ENCODE data around the gene MAP3K2.

MAP3K2 gene

GRCh38 chr2:127419448-127420038 is 31.8 kb upstream of the MAP3K2 start:
- TF ChIP-seq CTCF (conservative IDR thresholded peaks at IDR 0.05), result no peak
- TF ChIP-seq ZFX (IDR thresholded peaks at IDR 0.05), result no peak
- no peak overlapping the region for H3K27ac ChIP-seq

GRCh38 chr2:127419112-127419430 is 31.3 kb upstream of the MAP3K2 start:
- no peak for TF ChIP-seq ZFX (IDR thresholded peaks at IDR 0.05)
- no peak for TF ChIP-seq CTCF (conservative IDR thresholded peaks at IDR 0.05)
- no peak overlapping the region for H3K27ac ChIP-seq

GRCh38 chr2:127418300-127419111 is 30.7 kb upstream of the MAP3K2 start, which contains the start of gene PROC:
TSS of gene PROC (plus strand) at chr2:127418427. CDS start at chr2:127419943, 1,516 bp downstream.
- TF ChIP-seq CTCF (conservative IDR thresholded peaks at IDR 0.05) (no peak), ZFX (IDR thresholded peaks at IDR 0.05) (no peak)
- H3K27ac ChIP-seq, result no peak within 1 kb of the TSS

- no peak overlapping the region for H3K27ac ChIP-seq
Measured at GRCh38 chr2:127417406-127417805, 29.6 kb upstream of the MAP3K2 start.

GRCh38 chr2:127416506-127417001 is 28.8 kb upstream of the MAP3K2 start:
- H3K27ac ChIP-seq, result no peak overlapping the region
- TF ChIP-seq CTCF (conservative IDR thresholded peaks at IDR 0.05), result no peak
- TF ChIP-seq ZFX (IDR thresholded peaks at IDR 0.05), result no peak

More at GRCh38 chr2:127417406-127417805, 29.6 kb upstream of the MAP3K2 start:
- TF ChIP-seq ZFX (IDR thresholded peaks at IDR 0.05) (no peak), CTCF (conservative IDR thresholded peaks at IDR 0.05) (no peak)

GRCh38 chr2:127415593-127416505 is 28.1 kb upstream of the MAP3K2 start:
- no peak overlapping the region for H3K27ac ChIP-seq
- TF ChIP-seq ZFX (IDR thresholded peaks at IDR 0.05) (no peak), CTCF (conservative IDR thresholded peaks at IDR 0.05) (no peak; the same call in 1 of the 2 replicates)
